K562 (cell line): ENCODE measurements around the gene UPF1. TPM values are rescaled to one million over a fixed set of nuclear protein-coding genes. Genes with fewer than 3 reads are reported as not detected.
A peak's percentile ranks its signal among the peaks of the same experiment; 100 is the strongest.

ENCODE experiments used
- BRF1 ChIP-seq: IDR thresholded peaks from 3 replicates; pipeline ENCODE4 v1.6.1; 2011; ENCODE audit warnings: borderline replicate concordance, mild to moderate bottlenecking; ENCODE audit not compliant: insufficient read length; ENCODE audit errors: extremely low read depth
- C11orf30 ChIP-seq: fragments of 450-650 bp; IDR thresholded peaks from 2 replicates; pipeline ENCODE4 v1.6.1; 2016; ENCODE audit warnings: low read depth, mild to moderate bottlenecking
- CBX2 ChIP-seq: fragments of 200-600 bp; sonication (generic); IDR thresholded peaks from one replicate; pipeline ENCODE4 v1.6.1; 2012; ENCODE audit warnings: mild to moderate bottlenecking, low read length, inconsistent platforms; ENCODE audit not compliant: insufficient read depth, poor library complexity, severe bottlenecking
- CHD2 ChIP-seq: IDR thresholded peaks from 2 replicates; pipeline ENCODE4 v1.6.1; 2011; ENCODE audit warnings: low read depth, low read length
- E4F1 ChIP-seq: fragments of 250-450 bp; sonication (Bioruptor Pico); IDR thresholded peaks from 2 replicates; pipeline ENCODE4 v1.5.0; 2021; ENCODE audit warnings: mild to moderate bottlenecking, borderline replicate concordance
- GABPA ChIP-seq: fragments of 200-800 bp; sonication (Bioruptor generic); conservative IDR thresholded peaks from 2 replicates; pipeline ENCODE4 v1.6.1; 2016; ENCODE audit warnings: low read depth, missing genetic modification characterization, missing compliant biosample characterization
- GTF3C2 ChIP-seq: IDR thresholded peaks from 3 replicates; pipeline ENCODE4 v1.6.1; 2011; ENCODE audit warnings: borderline replicate concordance, mild to moderate bottlenecking, moderate library complexity; ENCODE audit not compliant: insufficient read length; ENCODE audit errors: extremely low read depth
- NONO ChIP-seq, 2 experiments: fragments of 200-400 bp in 1 of 2; fragments of 450-650 bp in 1 of 2; formaldehyde crosslinking in 1 of 2; IDR thresholded peaks; 2 replicates each; pipeline ENCODE4 v1.6.1; 2017; ENCODE audit warnings: low read depth in 2 of 2, mild to moderate bottlenecking in 2 of 2, moderate library complexity in 2 of 2, low read length in 1 of 2
- POLR2G ChIP-seq: fragments of 200-400 bp; formaldehyde crosslinking; IDR thresholded peaks from 2 replicates; pipeline ENCODE4 v1.6.1; 2017; ENCODE audit warnings: low read depth, mild to moderate bottlenecking, antibody characterized with exemption, low read length, moderate library complexity
- RBM22 ChIP-seq: fragments of 200-400 bp; formaldehyde crosslinking; IDR thresholded peaks from 2 replicates; pipeline ENCODE4 v1.6.1; 2018; ENCODE audit warnings: low read length, low read depth; ENCODE audit not compliant: poor library complexity, severe bottlenecking
- RERE ChIP-seq: sonication (generic); formaldehyde crosslinking; IDR thresholded peaks from 2 replicates; pipeline ENCODE4 v1.8.0; 2023; ENCODE audit warnings: missing genetic modification reagents, mild to moderate bottlenecking, borderline replicate concordance
- SAFB ChIP-seq: fragments of 200-400 bp; formaldehyde crosslinking; IDR thresholded peaks from 2 replicates; pipeline ENCODE4 v1.6.1; 2017; ENCODE audit warnings: low read depth, low read length, borderline replicate concordance
- ZBTB7A ChIP-seq: IDR thresholded peaks from 2 replicates; pipeline ENCODE4 v1.6.1; 2011; ENCODE audit warnings: low read depth, mild to moderate bottlenecking, low read length, moderate library complexity, borderline replicate concordance; ENCODE audit not compliant: control insufficient read depth
- ZNF444 ChIP-seq: fragments of 250-450 bp; sonication (Bioruptor Pico); IDR thresholded peaks from 2 replicates; pipeline ENCODE4 v1.4.0; 2020; ENCODE audit warnings: mild to moderate bottlenecking, moderate library complexity
- ZNF511 ChIP-seq: sonication (generic); formaldehyde crosslinking; IDR thresholded peaks from 2 replicates; pipeline ENCODE4 v1.8.0; 2022; ENCODE audit warnings: mild to moderate bottlenecking, missing genetic modification reagents
- polyA plus RNA-seq, 8 experiments: library from polyadenylated mRNA; depleted of rRNA in 4 of 8; stranded (reverse) in 5 of 8; unstranded in 3 of 8; fragments of >200 nt; fragmentation: Nextera tagmentation in 2 of 8; fragmentation: Illumina TruSeq in 1 of 8; extraction: Ambion mirVana in 2 of 8; extraction: Trizol in 1 of 8; gene quantifications; 2 replicates each; pipeline versions ENCODE4 v1.2.1 to v1.2.3, GENCODE V29; 2011 to 2014; ENCODE audit warnings: inconsistent platforms in 1 of 8, missing spikeins in 1 of 8
- total RNA-seq, 7 experiments: library from RNA; depleted of rRNA in 6 of 7; stranded (reverse); fragments of >200 nt in 6 of 7; fragmentation: Illumina TruSeq in 2 of 7; extraction: Trizol in 2 of 7; gene quantifications; 2 replicates each; pipeline versions ENCODE4 v1.2.1 to v1.2.3, GENCODE V29; 2011 to 2021; ENCODE audit warnings: low replicate concordance in 1 of 7

UPF1 gene
- total and polyA plus RNA-seq, 9 of the 15 experiments (the other 6 are each of a cell fraction or from before 2014, with no cell fraction given): 0.34 to 103 (median 27.9) TPM

GRCh38 chr19:18898081-18898606 is 66.4 kb downstream of the UPF1 start (continued):
- no peak for TF ChIP-seq GABPA (tag)
- TF ChIP-seq RBM22: peak; percentile 78
- no peak for TF ChIP-seq SAFB
- no peak for TF ChIP-seq C11orf30
- no peak for TF ChIP-seq GTF3C2
- TF ChIP-seq ZBTB7A: peak; percentile 56; the same call in 1 of the 2 replicates
- TF ChIP-seq CBX2: no peak
- TF ChIP-seq ZNF444: no peak
- TF ChIP-seq CHD2: no peak
- no peak for TF ChIP-seq ZNF511 (CRISPR knock-in tag)
- TF ChIP-seq RERE (CRISPR knock-in tag): no peak
- TF ChIP-seq POLR2G: peak; percentile 77
- TF ChIP-seq E4F1 (CRISPR knock-in tag): no peak
- no peak for TF ChIP-seq BRF1
- TF ChIP-seq NONO (IDR thresholded peaks at IDR 0.05; ENCODE audit: low read depth in 2 of 2, low read length in 1 of 2): no peak
